ENCODE data around the gene FSD1. TPM values are rescaled to one million over a fixed set of nuclear protein-coding genes. Genes with fewer than 3 reads are reported as not detected.

FSD1 gene
- total RNA-seq, 3 donors from 2014 or later = 0.64 to 2.0 (median 0.84) TPM

DNA sequence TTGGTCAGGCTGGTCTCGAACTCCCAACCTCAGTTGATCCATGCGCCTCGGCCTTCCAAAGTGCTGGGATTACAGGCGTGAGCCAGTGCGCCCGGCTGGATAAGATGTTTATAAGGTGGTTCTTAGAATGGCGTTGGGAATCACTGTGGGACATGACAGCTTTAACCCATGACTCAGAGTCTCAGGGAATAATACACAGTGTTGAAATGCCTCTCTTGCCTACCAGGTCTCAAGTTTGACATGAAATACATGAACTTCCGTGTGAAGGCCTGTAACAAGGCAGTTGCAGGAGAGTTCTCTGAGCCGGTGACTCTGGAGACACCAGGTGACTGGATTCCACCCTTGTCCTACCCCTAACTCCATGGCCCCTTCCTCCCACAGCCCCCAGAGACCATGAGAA is 12.6 kb downstream of the FSD1 start:
- Histone ChIP-seq H3K4me3 (no peak overlapping the region), H3K9me3 (no peaks in the 10 kb centered on the region), H3K36me3 (ENCODE audit: low read depth) (no peaks in the 10 kb centered on the region), H3K4me1 (ENCODE audit: low read depth) (no peaks in the 10 kb centered on the region)
- ATAC-seq (no peak), DNase-seq (no peak)
- intact Hi-C loops (cut with DNase I, micrococcal nuclease) = no loop called here
- TF ChIP-seq CTCF (IDR thresholded peaks at IDR 0.05) = no peak

DNA sequence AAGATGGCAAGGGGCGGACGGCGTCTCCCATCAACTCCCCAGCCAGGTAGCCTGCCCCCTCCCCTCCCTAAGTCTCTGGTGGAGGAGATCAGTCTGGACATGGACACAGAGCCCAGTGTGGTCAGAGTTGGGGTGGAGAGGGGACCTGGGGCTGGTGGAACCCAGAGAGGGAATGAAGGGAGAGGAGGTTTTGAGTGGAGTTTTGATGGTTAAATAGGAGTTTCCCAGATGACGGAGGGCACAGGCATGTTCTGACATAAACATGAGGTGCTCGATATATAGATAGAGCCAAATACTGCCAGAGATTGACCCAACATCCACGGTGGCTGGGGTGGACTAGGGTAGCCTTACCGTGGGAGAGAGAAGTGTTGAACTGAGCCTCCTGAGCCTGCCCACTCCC is 14.1 kb downstream of the FSD1 start:
- intact Hi-C loops (cut with DNase I, micrococcal nuclease) = no loop called here
- H3K4me1 ChIP-seq (ENCODE audit: low read depth) = no peaks in the 10 kb centered on the region
- DNase-seq = no peak
- no peaks in the 10 kb centered on the region for H3K9me3 ChIP-seq
- H3K36me3 ChIP-seq (ENCODE audit: low read depth) = no peaks in the 10 kb centered on the region
- no peak for ATAC-seq
- H3K4me3 ChIP-seq = no peak overlapping the region
- no peak for TF ChIP-seq CTCF (IDR thresholded peaks at IDR 0.05)

DNA sequence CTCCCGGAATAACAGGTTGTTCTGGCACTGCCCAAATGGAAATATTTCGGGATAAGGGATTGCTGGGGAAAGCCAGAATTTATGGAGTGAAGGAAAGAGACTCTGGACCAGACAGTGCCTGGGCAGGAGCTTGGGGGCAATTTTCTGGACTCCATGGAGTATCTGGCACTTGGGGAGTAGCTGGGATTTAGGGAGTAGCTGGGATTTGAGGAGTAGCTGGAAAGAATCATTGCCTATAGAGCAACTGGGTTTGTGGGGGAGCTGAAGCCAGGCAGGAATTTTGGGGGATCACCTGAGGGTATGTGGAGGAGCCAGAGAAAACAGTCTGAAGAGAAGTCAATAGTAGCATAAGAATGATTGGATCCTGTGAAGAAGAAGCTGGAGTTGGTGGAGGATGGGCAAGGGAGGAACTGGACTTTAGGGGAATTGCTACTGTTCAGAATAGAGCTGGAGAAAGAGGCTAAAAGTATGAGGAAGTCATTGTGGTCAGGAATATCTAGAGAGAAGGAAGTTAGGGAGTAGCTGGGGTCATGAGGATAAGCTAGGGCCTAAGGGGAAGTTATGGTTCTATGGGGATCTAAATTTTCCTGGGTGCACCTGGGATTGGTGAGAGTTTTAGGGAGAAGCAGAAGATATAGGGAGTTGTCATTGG is 14.8 kb downstream of the FSD1 start:
- H3K4me3 ChIP-seq = no peak overlapping the region
- ATAC-seq = no peak
- H3K9me3 ChIP-seq = no peaks in the 10 kb centered on the region
- intact Hi-C loops (cut with DNase I, micrococcal nuclease) = no loop called here
- no peak for TF ChIP-seq CTCF (IDR thresholded peaks at IDR 0.05)
- no peaks in the 10 kb centered on the region for H3K36me3 ChIP-seq (ENCODE audit: low read depth)
- no peak for DNase-seq
- H3K4me1 ChIP-seq (ENCODE audit: low read depth) = no peaks in the 10 kb centered on the region

- intact Hi-C loops (cut with DNase I, micrococcal nuclease) = no loop called here
- TF ChIP-seq CTCF (IDR thresholded peaks at IDR 0.05) = no peak
These were observed 16.0 kb downstream of the FSD1 start for GRCh38 chr19:4320419-4320818.

GRCh38 chr19:4322942-4323665 is 18.7 kb downstream of the FSD1 start:
- Histone ChIP-seq H3K36me3 (ENCODE audit: low read depth) (no peaks in the 10 kb centered on the region), H3K4me3 (no peak overlapping the region), H3K4me1 (ENCODE audit: low read depth) (peaks cover 6% of the 10 kb centered on the region), H3K9me3 (no peaks in the 10 kb centered on the region)
- peak; percentile 57 to 77 (median 62) for DNase-seq
- no peak for TF ChIP-seq CTCF (IDR thresholded peaks at IDR 0.05)
- intact Hi-C loops (cut with DNase I, micrococcal nuclease) = no loop called here
- ATAC-seq = peak; percentile 69

More at GRCh38 chr19:4320419-4320818, 16.0 kb downstream of the FSD1 start:
- ATAC-seq (no peak), DNase-seq (no peak)
- H3K4me3 ChIP-seq = no peak overlapping the region
- H3K4me1 ChIP-seq (ENCODE audit: low read depth) = no peaks in the 10 kb centered on the region
- H3K9me3 ChIP-seq = no peaks in the 10 kb centered on the region
- H3K36me3 ChIP-seq (ENCODE audit: low read depth) = no peaks in the 10 kb centered on the region

Data from mucosa of descending colon (tissue), 3 donors.